GM19455 (cell line): ENCODE results near the gene SLC9C1.

Experiments used
- ATAC-seq: cut with Tn5 transposase; IDR thresholded peaks from one replicate; pipeline ENCODE4 v1.9.1; 2021; ENCODE audit not compliant: unreplicated experiment

Gene SLC9C1

GRCh38 chr3:112307557-112307956 lies 13.5 kb upstream of the SLC9C1 start:
- ATAC-seq = no peak

GRCh38 chr3:112306825-112307224 lies 12.8 kb upstream of the SLC9C1 start:
- no peak for ATAC-seq

GRCh38 chr3:112304611-112305010 lies 10.6 kb upstream of the SLC9C1 start:
- ATAC-seq = no peak

- ATAC-seq = no peak
These were observed 9.8 kb upstream of the SLC9C1 start for GRCh38 chr3:112303764-112304325.

- no peak for ATAC-seq
These were observed 9.1 kb upstream of the SLC9C1 start for GRCh38 chr3:112302881-112303763.

GRCh38 chr3:112302150-112302830 lies 8.3 kb upstream of the SLC9C1 start:
- ATAC-seq = no peak

GRCh38 chr3:112298781-112299180 lies 4.8 kb upstream of the SLC9C1 start:
- no peak for ATAC-seq

GRCh38 chr3:112297714-112298113 lies 3.7 kb upstream of the SLC9C1 start:
- no peak for ATAC-seq

- ATAC-seq = no peak
These were observed 5.0 kb downstream of the SLC9C1 start for GRCh38 chr3:112289011-112289410.

GRCh38 chr3:112280266-112280665 lies 13.8 kb downstream of the SLC9C1 start:
- ATAC-seq = no peak

GRCh38 chr3:112273536-112273935 lies 20.5 kb downstream of the SLC9C1 start:
- no peak for ATAC-seq

GRCh38 chr3:112261742-112262141 lies 32.3 kb downstream of the SLC9C1 start:
- no peak for ATAC-seq

GRCh38 chr3:112260563-112260962 lies 33.5 kb downstream of the SLC9C1 start:
- ATAC-seq = no peak

GRCh38 chr3:112253301-112253971 lies 40.6 kb downstream of the SLC9C1 start:
- peak; percentile 92 for ATAC-seq

GRCh38 chr3:112247900-112248299 lies 46.1 kb downstream of the SLC9C1 start:
- ATAC-seq = peak; percentile 79

GRCh38 chr3:112247350-112247749 lies 46.7 kb downstream of the SLC9C1 start:
- ATAC-seq = no peak

- ATAC-seq = no peak
These were observed 60.9 kb downstream of the SLC9C1 start for GRCh38 chr3:112233083-112233482.

- ATAC-seq = no peak
These were observed 62.3 kb downstream of the SLC9C1 start for GRCh38 chr3:112231727-112232126.

- ATAC-seq = no peak
These were observed 64.0 kb downstream of the SLC9C1 start for GRCh38 chr3:112230033-112230432.

- no peak for ATAC-seq
These were observed 65.2 kb downstream of the SLC9C1 start for GRCh38 chr3:112228786-112229185.

- no peak for ATAC-seq
These were observed 93.7 kb downstream of the SLC9C1 start for GRCh38 chr3:112200317-112200666.
